Pancreas (tissue), 10 donors: ENCODE measurements around the gene APBA2. TPM values are rescaled to one million over a fixed set of nuclear protein-coding genes. Genes with fewer than 3 reads are reported as not detected.

Experiments
- ATAC-seq, 4 donors: fragments of 200-7000 bp; cut with Tn5 transposase; one replicate each; pipeline versions ENCODE4 v1.8.0 to v1.9.1; 2020; ENCODE audit warnings: mild to moderate bottlenecking in 4 of 4, moderate library complexity in 4 of 4
- DNase-seq, 6 donors: peaks; one replicate each; pipeline ENCODE4 v3.0.0-alpha.2; 2020
- FAIRE-seq: peaks from 2 replicates; lab custom pipeline; 2012; peaks lifted over from hg19 to GRCh38; lab: Jason Lieb, UNC
- H3K27ac ChIP-seq, 4 donors: fragments of 200-600 bp; sonication (generic); 1 replicate in 3 of 4; 2 replicates in 1 of 4; pipeline versions ENCODE4 v1.5.0 to v1.8.0; 2020
- H3K27me3 ChIP-seq, 4 donors: fragments of 200-600 bp; one replicate each; pipeline ENCODE4 v1.8.0; 2021
- H3K36me3 ChIP-seq, 3 donors: fragments of 200-600 bp; sonication (generic) in 1 of 3; one replicate each; pipeline versions ENCODE4 v1.5.0 to v1.8.0; 2020 to 2021
- H3K4me1 ChIP-seq, 3 donors: fragments of 200-600 bp; one replicate each; pipeline ENCODE4 v1.8.0; 2021
- H3K4me3 ChIP-seq, 4 donors: fragments of 200-600 bp; sonication (generic) in 2 of 4; one replicate each; pipeline versions ENCODE4 v1.5.0 to v1.8.0; 2020 to 2021
- H3K9me3 ChIP-seq, 4 donors: fragments of 200-600 bp; one replicate each; pipeline ENCODE4 v1.8.0; 2021
- CTCF ChIP-seq, 4 donors: fragments of 200-600 bp; sonication (generic) in 3 of 4; IDR thresholded peaks; one replicate each; pipeline versions ENCODE4 v1.5.0 to v1.8.0; 2021; ENCODE audit warnings: antibody characterized with exemption in 4 of 4
- WGBS, 2 donors: extraction: QIAGEN DNeasy Blood & Tissue Kit; methylation state at CpG; one replicate each; pipeline ENCODE4 v1.1.7; 2013; 5-methylcytosine and 5-hydroxymethylcytosine counted together
- intact Hi-C, 3 donors: fragments of 100-400 bp; cut with DNase I; formaldehyde crosslinking; loops; one replicate each; pipeline versions ENCODE4 v1.11.1 to v1.14.2; 2022
- polyA plus RNA-seq, 2 donors: library from polyadenylated mRNA; stranded (reverse); fragments of 200-250 nt; gene quantifications; one replicate each; pipeline ENCODE4 v1.2.3, GENCODE V29; 2013
- total RNA-seq, 6 donors: library from RNA; stranded (reverse); fragmentation: NEBNext Ultra II Directional in 4 of 6; extraction: Animal tissue kit (Norgen Biotek cat#: 25700) in 4 of 6; gene quantifications; one replicate each; pipeline versions ENCODE4 v1.2.1 to v1.2.4, GENCODE V29; 2021 to 2023
- donor health status: healthy with polysubstance abuse.
- donor health status: DM: no; HTN: no; CAD: no; lungs with moderate emphysema.
- donor health status: DM: no; HTN: no; CAD: no.
- donor health status: control.
- donor health status: control.
- donor health status: Bipolar disorder and iron deficiency.
- donor health status: DM: yes; HTN: yes; CAD: no.
- donor health status: DM: no; HTN: no; CAD: no.
- donor health status: DM: no; HTN: no; CAD: no.
- donor health status: DM: yes; HTN: yes; CAD: no.

The APBA2 gene
- total and polyA plus RNA-seq, 8 donors = 3.9 to 10.3 (median 6.7) TPM

GRCh38 chr15:28969511-28970085 is 83.8 kb downstream of the APBA2 start:
- H3K9me3 ChIP-seq = no peaks in the 10 kb centered on the region

GRCh38 chr15:28974142-28974541 is 88.4 kb downstream of the APBA2 start:
- no peak overlapping the region for H3K27ac ChIP-seq
- no peak overlapping the region for H3K4me3 ChIP-seq
- FAIRE-seq (no peak), ATAC-seq (no peak), DNase-seq (no peak)
- WGBS, 2 donors = 90 to 95% methylated on average over 7 of the region's 7 CpGs
- no peaks in the 10 kb centered on the region for H3K9me3 ChIP-seq
- intact Hi-C loops = no loop called here
- no peaks in the 10 kb centered on the region for H3K36me3 ChIP-seq
- no peaks in the 10 kb centered on the region for H3K27me3 ChIP-seq
- TF ChIP-seq CTCF (IDR thresholded peaks at IDR 0.05) = no peak
- H3K4me1 ChIP-seq = no peaks in the 10 kb centered on the region

More at GRCh38 chr15:28969511-28970085, 83.8 kb downstream of the APBA2 start:
- Histone ChIP-seq H3K27me3 (no peaks in the 10 kb centered on the region), H3K36me3 (no peaks in the 10 kb centered on the region), H3K4me1 (no peaks in the 10 kb centered on the region), H3K4me3 (no peak overlapping the region), H3K27ac (no peak overlapping the region)
- WGBS, 2 donors = 87 to 94% methylated on average over 14 of the region's 14 CpGs
- DNase-seq (no peak), FAIRE-seq (no peak), ATAC-seq (no peak)
- no peak for TF ChIP-seq CTCF (IDR thresholded peaks at IDR 0.05)
- intact Hi-C loops = no loop called here

- FAIRE-seq = no peak
- ATAC-seq = peak; percentile 76 to 94 (median 82)
- Histone ChIP-seq H3K4me1 (no peaks in the 10 kb centered on the region), H3K36me3 (no peaks in the 10 kb centered on the region), H3K27me3 (no peaks in the 10 kb centered on the region), H3K27ac (no peak overlapping the region), H3K9me3 (no peaks in the 10 kb centered on the region), H3K4me3 (no peak overlapping the region)
- WGBS, 2 donors = 0 to 7% methylated on average over 2 of the region's 2 CpGs
- peak; percentile 51 to 59 (median 56) for TF ChIP-seq CTCF (IDR thresholded peaks at IDR 0.05)
- peak in 4 of 6 donors; percentile 39 to 72 (median 50) for DNase-seq
- intact Hi-C loops = no loop called here
Observed at GRCh38 chr15:28975766-28976179, 90.0 kb downstream of the APBA2 start.

GRCh38 chr15:28977377-28978010 is 91.7 kb downstream of the APBA2 start:
- no peak for TF ChIP-seq CTCF (IDR thresholded peaks at IDR 0.05)
- intact Hi-C loops = no loop called here
- H3K27me3 ChIP-seq = no peaks in the 10 kb centered on the region
- no peaks in the 10 kb centered on the region for H3K4me1 ChIP-seq
- 86 to 94% methylated on average over 6 of the region's 6 CpGs for WGBS, 2 donors
- FAIRE-seq (no peak), DNase-seq (peak in 3 of 6 donors; percentile 11 to 44 (median 40)), ATAC-seq (peak; percentile 42 to 88 (median 79))
- H3K9me3 ChIP-seq = no peaks in the 10 kb centered on the region
- H3K27ac ChIP-seq = no peak overlapping the region
- no peaks in the 10 kb centered on the region for H3K36me3 ChIP-seq
- H3K4me3 ChIP-seq = no peak overlapping the region

- FAIRE-seq (no peak), ATAC-seq (no peak), DNase-seq (no peak)
- 85 to 89% methylated on average over 7 of the region's 7 CpGs for WGBS, 2 donors
- intact Hi-C loops = no loop called here
- no peaks in the 10 kb centered on the region for H3K9me3 ChIP-seq
- no peak overlapping the region for H3K4me3 ChIP-seq
- H3K27ac ChIP-seq = no peak overlapping the region
- H3K36me3 ChIP-seq = no peaks in the 10 kb centered on the region
- no peaks in the 10 kb centered on the region for H3K27me3 ChIP-seq
- no peak for TF ChIP-seq CTCF (IDR thresholded peaks at IDR 0.05)
- no peaks in the 10 kb centered on the region for H3K4me1 ChIP-seq
Observed at GRCh38 chr15:28978011-28978378, 92.2 kb downstream of the APBA2 start.
